A673 (cell line): Measurements from ENCODE around the gene CETN2.

ENCODE experiments used
- EZH2 ChIP-seq: fragments of 200-600 bp; sonication (generic); IDR thresholded peaks from 2 replicates; pipeline ENCODE4 v1.6.1; 2017; ENCODE audit warnings: borderline replicate concordance, low read depth, mild to moderate bottlenecking, mixed read lengths, antibody characterized with exemption, low read length; ENCODE audit not compliant: poor library complexity, severe bottlenecking
- TF ChIP-seq, protein P1 (sequence below): fragments of 300-800, 200-600 bp; sonication (generic); conservative IDR thresholded peaks from 2 replicates; pipeline ENCODE4 v1.5.1; 2017; ENCODE audit warnings: low read depth, mild to moderate bottlenecking, antibody characterized with exemption, low read length, moderate library complexity, mixed read lengths

DNA sequence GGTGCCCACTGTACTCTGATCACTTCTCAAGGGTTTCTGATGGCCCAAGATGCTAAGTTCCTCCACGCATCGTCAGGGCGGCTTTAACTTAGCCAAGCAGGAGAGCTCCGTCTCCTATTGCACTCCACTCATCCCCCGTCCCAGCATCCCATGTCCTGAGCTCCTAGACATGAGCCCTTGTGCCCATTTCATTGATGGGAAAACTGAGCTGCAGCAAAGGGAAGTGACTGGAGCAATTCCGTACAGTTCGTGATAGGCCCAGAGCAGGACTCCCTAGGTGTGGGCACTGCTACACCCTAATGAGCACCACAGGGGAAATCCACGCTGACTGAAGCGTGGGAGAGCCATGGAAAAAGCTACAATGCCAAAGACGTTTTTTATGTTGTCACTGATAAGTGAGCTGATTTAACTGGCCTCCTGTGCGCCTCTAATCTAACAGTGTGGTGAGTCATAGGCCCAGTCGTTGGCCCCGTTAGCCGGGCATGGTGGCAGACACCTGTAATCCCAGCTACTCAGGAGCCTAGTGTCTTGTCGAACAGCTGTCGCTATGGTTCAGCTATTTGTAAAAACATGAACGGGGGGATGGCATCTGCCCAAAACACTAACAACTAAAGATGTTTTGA lies 15.2 kb upstream of the CETN2 start:
- TF ChIP-seq, protein P1, sequence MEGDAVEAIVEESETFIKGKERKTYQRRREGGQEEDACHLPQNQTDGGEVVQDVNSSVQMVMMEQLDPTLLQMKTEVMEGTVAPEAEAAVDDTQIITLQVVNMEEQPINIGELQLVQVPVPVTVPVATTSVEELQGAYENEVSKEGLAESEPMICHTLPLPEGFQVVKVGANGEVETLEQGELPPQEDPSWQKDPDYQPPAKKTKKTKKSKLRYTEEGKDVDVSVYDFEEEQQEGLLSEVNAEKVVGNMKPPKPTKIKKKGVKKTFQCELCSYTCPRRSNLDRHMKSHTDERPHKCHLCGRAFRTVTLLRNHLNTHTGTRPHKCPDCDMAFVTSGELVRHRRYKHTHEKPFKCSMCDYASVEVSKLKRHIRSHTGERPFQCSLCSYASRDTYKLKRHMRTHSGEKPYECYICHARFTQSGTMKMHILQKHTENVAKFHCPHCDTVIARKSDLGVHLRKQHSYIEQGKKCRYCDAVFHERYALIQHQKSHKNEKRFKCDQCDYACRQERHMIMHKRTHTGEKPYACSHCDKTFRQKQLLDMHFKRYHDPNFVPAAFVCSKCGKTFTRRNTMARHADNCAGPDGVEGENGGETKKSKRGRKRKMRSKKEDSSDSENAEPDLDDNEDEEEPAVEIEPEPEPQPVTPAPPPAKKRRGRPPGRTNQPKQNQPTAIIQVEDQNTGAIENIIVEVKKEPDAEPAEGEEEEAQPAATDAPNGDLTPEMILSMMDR: no peak
- no peak for TF ChIP-seq EZH2
